Astrocyte of the cerebellum (primary cell): Measurements from ENCODE around the gene CANT1.

Source experiments
- DNase-seq: peaks from one replicate; pipeline ENCODE4 v3.0.0-alpha.2; 2011; ENCODE audit warnings: low read depth
- H3K4me3 ChIP-seq: 2 replicates; pipeline ENCODE4 v1.5.1; 2011; ENCODE audit warnings: mild to moderate bottlenecking, low read depth, low read length, moderate library complexity
- in situ Hi-C: cut with HindIII; loops from 2 replicates; pipeline ENCODE4 v1.10.0; 2017; ENCODE audit warnings: low sequenced_read_pairs
- TF ChIP-seq, protein P1 (sequence below): IDR thresholded peaks from 2 replicates; pipeline ENCODE4 v1.5.1; 2012; ENCODE audit warnings: low read length, low read depth, moderate library complexity, mild to moderate bottlenecking; ENCODE audit errors: missing control alignments

Gene CANT1

GRCh38 chr17:79047291-79047920, 37.8 kb upstream of the CANT1 start:
- no peak for DNase-seq
- in situ Hi-C loops: no loop called here
- no peak overlapping the region for H3K4me3 ChIP-seq
- TF ChIP-seq, protein P1, sequence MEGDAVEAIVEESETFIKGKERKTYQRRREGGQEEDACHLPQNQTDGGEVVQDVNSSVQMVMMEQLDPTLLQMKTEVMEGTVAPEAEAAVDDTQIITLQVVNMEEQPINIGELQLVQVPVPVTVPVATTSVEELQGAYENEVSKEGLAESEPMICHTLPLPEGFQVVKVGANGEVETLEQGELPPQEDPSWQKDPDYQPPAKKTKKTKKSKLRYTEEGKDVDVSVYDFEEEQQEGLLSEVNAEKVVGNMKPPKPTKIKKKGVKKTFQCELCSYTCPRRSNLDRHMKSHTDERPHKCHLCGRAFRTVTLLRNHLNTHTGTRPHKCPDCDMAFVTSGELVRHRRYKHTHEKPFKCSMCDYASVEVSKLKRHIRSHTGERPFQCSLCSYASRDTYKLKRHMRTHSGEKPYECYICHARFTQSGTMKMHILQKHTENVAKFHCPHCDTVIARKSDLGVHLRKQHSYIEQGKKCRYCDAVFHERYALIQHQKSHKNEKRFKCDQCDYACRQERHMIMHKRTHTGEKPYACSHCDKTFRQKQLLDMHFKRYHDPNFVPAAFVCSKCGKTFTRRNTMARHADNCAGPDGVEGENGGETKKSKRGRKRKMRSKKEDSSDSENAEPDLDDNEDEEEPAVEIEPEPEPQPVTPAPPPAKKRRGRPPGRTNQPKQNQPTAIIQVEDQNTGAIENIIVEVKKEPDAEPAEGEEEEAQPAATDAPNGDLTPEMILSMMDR: no peak

DNA sequence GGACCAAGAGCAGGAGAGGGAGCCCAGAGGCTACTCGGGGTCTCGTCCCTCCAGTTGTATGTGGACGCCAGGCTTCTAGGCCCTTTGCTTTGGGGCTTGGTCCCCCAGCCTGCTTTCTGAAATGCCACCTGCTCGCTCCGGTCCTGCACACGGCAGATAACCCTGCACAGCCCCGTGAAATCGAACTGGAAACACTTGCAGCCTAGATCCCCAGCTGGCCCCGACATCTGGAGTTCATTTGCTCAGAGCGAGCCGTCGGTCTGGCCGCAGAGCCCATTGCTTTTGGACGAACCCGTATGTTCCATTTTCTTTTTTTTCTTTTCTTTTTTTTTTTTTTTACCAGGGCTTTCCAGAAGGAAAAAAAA, 37.3 kb upstream of the CANT1 start:
- TF ChIP-seq, protein P1: no peak
- in situ Hi-C loops: no loop called here
- no peak overlapping the region for H3K4me3 ChIP-seq
- no peak for DNase-seq

GRCh38 chr17:79046197-79046915, 36.8 kb upstream of the CANT1 start:
- TF ChIP-seq, protein P1: no peak
- DNase-seq: no peak
- in situ Hi-C loops: no loop called here
- H3K4me3 ChIP-seq: no peak overlapping the region

- no peak overlapping the region for H3K4me3 ChIP-seq
- TF ChIP-seq, protein P1: peak; percentile 98
- in situ Hi-C loops: no loop called here
- DNase-seq: no peak
These were observed 36.3 kb upstream of the CANT1 start for GRCh38 chr17:79045842-79046196.

DNA sequence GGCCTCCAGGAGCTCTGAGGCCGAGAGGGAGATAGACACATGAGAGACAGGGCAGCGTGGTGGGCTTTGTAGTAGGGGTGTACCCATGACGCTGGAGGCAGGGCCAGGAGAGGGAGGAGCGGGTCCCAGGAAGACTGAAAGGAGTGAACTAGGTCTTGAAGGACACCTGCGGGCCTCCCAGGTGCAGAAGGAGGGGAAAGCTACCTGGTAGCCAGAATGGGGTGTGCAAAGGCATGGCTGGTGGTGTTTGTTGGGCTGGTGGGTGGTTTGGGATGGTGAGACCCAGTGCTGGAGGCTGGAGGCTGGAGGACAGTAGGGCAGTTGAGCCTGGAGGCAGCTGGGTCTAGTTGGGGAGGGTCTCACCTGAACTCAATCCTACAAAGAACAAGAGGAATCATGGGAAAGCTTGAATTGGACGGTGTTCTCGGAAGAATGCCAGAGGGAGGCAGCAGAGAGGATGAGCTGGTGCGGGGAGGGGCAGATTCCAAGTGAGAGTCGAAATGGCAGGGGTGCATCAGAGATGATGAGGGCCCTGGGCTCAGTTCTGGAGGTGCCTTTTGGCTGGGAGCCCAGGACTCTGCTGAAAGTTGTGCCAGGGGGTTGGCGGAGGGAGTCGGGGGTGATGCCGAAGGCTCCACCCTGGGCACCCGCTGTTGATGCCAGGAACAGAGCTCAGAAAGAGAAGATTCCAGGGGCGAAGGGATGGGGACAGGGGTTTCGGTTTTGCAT, 35.6 kb upstream of the CANT1 start:
- in situ Hi-C loops: no loop called here
- DNase-seq: no peak
- TF ChIP-seq, protein P1: no peak
- no peak overlapping the region for H3K4me3 ChIP-seq

DNA sequence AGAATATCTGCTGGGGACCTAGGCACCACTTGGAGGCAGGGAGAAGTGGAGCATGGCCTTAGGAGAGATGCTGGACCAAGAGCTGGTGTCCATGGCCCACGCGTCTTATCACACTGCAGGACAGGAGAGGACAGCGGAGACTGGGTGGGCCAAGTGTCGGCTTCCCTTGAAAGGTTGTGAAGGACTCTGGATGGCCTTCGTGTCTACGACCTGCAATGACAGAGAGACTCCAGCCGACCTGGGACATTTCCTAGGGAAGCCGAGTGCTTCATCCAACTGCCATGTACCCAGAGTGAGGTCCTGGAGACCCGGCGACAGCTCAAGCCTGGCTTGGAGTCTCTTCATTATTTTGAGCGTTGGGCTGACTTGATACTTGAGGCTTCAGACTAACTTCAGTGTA, 34.9 kb upstream of the CANT1 start:
- TF ChIP-seq, protein P1: no peak
- in situ Hi-C loops: no loop called here

More for the DNA sequence above, 34.9 kb upstream of the CANT1 start:
- DNase-seq: no peak
- H3K4me3 ChIP-seq: no peak overlapping the region
